GM19452 (cell line): ENCODE measurements around the gene ARHGEF16.

Source experiments
- ATAC-seq: cut with Tn5 transposase; IDR thresholded peaks from one replicate; pipeline ENCODE4 v1.9.1; 2021; ENCODE audit not compliant: unreplicated experiment

The ARHGEF16 gene

DNA sequence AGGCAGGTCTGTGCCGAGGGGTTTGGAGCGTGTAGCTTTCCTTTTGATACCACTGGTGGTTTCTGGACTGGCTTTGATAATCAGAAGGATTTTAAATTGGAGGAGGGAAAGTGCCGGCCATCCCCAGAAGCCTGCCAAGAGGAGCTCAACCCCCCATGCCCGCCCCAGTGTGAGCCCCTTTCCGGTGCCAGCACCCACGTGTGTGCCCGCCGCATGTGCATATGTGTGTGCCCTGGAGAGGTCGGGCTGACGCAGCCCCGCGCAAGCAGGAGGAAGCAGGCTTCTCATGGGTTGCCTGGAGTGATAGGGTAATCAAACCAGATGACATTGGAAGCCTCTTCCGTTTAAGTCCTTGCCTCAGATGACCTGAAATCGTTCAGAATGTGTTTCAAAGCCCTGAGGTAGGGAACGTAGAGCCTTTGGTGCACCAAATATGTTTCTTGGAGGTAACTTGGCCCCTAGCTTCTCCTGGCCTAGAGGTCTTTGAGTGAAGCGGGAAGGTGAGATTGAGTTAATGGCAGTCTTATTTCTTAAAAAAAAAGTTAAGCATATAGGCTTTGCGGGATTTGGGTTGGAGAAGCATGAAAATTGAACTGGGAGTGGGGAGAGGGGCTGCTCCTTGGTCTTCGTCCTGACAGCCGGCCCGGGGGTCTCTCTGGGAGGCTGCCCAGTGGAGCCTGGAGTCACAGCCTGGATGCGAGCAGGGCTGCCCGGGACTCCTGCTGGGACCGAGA, 34.1 kb upstream of the ARHGEF16 start:
- no peak for ATAC-seq

DNA sequence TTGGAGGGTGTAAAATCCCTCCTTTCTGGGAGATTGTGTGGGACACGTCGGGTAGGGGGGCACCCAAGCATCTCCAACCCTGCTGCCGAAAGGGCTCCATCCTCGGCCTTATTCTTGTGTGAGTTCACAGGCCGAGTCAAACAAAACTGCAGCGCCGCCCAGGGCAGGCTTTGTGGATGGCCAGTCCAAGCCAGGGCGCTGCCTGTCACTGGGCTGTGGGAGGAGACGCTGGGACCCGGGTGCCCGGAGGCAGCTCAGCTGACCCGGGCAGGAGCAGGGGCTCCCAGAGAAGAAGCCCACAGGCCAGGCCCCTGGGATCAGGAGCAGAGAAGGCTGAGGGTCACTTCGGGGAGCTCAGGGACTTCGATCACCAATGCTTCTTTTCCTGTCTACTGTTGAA, 31.8 kb upstream of the ARHGEF16 start:
- ATAC-seq, result no peak

- no peak for ATAC-seq
Measured at GRCh38 chr1:3423245-3423829, 31.1 kb upstream of the ARHGEF16 start.

- ATAC-seq, result no peak
Measured at GRCh38 chr1:3423896-3424611, 30.4 kb upstream of the ARHGEF16 start.

DNA sequence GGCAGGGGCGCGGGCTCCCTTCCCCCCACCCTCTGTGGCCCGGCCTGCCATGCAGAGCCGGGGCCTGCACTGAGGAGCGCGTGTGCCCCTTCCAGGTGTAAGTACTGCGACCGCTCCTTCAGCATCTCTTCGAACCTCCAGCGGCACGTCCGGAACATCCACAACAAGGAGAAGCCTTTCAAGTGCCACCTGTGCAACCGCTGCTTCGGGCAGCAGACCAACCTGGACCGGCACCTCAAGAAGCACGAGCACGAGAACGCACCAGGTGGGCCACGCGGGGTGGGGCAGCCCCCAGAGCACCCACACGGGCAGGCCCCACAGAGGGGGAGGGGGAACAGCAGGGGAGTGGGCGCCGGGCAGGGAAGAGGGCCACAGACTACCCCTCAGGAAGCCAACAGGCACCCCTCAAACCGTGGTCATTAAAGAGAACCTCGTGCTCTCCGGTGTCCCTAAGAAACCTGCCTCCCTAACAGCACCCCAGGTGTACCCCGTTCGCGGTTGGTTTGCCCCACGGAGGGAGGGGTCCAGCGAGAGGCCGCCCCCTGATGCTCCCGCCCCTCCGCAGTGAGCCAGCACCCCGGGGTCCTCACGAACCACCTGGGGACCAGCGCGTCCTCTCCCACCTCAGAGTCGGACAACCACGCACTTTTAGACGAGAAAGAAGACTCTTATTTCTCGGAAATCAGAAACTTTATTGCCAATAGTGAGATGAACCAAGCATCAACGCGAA, 28.8 kb upstream of the ARHGEF16 start:
- no peak for ATAC-seq

- ATAC-seq, result no peak
Measured at GRCh38 chr1:3426956-3427535, 27.4 kb upstream of the ARHGEF16 start.

- ATAC-seq, result no peak
Measured at GRCh38 chr1:3427711-3428704, 26.5 kb upstream of the ARHGEF16 start.

DNA sequence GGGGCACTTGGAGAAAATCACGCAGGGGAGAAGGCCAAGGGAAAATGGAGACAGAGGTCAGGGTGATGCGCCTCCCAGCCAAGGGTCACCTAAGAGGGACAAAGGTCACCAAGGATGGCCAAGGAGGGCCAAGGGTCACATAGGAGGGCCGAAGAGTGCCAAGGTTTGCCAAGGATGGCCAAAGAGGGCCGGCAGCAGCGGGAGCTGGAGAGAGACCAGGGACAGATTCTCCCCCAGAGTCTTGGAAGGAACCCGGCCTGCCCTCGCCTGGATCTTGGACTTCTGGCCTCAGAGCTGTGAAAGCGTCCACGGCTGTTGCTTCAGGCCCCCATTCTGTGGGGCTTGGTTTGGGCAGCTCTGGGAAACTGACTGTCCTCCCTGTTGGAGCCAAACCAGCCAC, 25.6 kb upstream of the ARHGEF16 start:
- no peak for ATAC-seq

GRCh38 chr1:3429320-3429719, 25.1 kb upstream of the ARHGEF16 start:
- ATAC-seq, result no peak

GRCh38 chr1:3429766-3430165, 24.7 kb upstream of the ARHGEF16 start:
- no peak for ATAC-seq

DNA sequence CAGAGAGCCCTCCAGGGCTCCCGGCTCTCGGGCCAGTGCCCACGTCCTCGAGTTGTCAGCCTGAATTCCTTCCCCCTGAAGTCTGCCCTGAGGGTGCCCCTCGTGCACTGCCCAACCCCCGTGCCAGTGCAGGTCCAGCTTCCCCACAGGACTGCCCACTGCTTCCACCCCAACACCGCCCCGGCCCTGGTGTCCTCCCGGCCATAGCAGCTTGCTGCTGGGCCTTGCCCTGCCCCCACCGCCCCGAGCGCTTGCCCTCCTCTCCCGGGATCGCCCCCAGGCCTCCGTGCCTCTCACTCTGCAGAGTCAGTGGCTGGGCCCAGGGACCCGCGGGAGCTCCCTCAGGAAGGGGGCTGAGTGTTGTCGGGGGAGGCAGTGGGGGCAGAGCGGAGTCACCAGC, 24.1 kb upstream of the ARHGEF16 start:
- no peak for ATAC-seq

DNA sequence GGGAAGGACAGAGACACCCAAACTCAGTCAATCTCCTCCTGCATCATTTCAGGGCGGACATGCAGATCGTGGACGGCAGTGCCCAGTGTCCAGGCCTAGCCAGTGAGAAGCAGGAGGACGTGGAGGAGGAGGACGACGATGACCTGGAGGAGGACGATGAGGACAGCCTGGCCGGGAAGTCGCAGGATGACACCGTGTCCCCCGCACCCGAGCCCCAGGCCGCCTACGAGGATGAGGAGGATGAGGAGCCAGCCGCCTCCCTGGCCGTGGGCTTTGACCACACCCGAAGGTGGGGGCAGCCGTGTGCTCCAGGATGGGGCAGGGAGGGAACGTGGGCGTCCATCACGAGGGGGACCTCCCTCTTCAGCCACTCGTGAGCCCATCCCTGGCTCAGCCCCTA, 23.6 kb upstream of the ARHGEF16 start:
- ATAC-seq, result no peak

DNA sequence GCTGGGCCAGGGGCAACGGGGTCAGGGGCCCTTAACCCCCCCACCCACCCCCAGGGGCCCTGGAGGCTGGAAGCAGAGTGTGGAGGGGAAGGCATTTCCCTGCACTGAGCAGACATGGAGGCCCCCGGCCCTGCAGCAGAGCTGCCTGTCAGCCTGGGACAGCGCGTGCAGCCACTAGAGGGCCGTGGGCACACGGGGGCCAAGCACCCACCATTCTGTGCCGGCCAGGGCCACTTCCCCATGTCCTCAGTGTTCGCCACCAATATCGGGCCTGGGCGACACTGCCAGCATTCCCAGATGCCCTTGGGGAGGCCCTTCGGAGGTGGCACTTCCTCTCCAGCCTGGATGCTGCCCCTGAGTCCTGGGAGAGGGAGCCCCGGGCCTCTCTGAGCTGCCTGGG, 23.2 kb upstream of the ARHGEF16 start:
- ATAC-seq, result no peak

- no peak for ATAC-seq
Measured at GRCh38 chr1:3431686-3432085, 22.8 kb upstream of the ARHGEF16 start.

GRCh38 chr1:3432306-3432705, 22.2 kb upstream of the ARHGEF16 start:
- ATAC-seq, result no peak

- ATAC-seq, result no peak
Measured at GRCh38 chr1:3433076-3433475, 21.4 kb upstream of the ARHGEF16 start.

- no peak for ATAC-seq
Measured at GRCh38 chr1:3433596-3434320, 20.7 kb upstream of the ARHGEF16 start.

- ATAC-seq, result no peak
Measured at GRCh38 chr1:3434406-3435110, 19.9 kb upstream of the ARHGEF16 start.

- no peak for ATAC-seq
Measured at GRCh38 chr1:3435666-3436065, 18.8 kb upstream of the ARHGEF16 start.
